GM23338 (cell line): Measurements from ENCODE around the gene MAP4K4. TPM values are rescaled to one million over a fixed set of nuclear protein-coding genes. Genes with fewer than 3 reads are reported as not detected.

ENCODE experiments used
- ATAC-seq: fragments of 200-7000 bp; cut with Tn5 transposase; 3 replicates; pipeline ENCODE4 v1.9.1; 2020
- DNase-seq: peaks from one replicate; pipeline ENCODE4 v3.0.0-alpha.2; 2015; ENCODE audit warnings: low spot score
- H2AFZ ChIP-seq: fragments of 200-600 bp; sonication (generic); 2 replicates; pipeline ENCODE4 v1.8.0; 2016; ENCODE audit warnings: antibody characterized with exemption, mild to moderate bottlenecking, moderate library complexity
- H3F3A ChIP-seq: fragments of 200-600 bp; sonication (generic); replicated peaks from 2 replicates; pipeline ENCODE4 v1.8.0; 2017; ENCODE audit warnings: antibody characterized with exemption, mixed run types, low read depth
- H3K27ac ChIP-seq: fragments of 200-600 bp; sonication (generic); 2 replicates; pipeline ENCODE4 v1.6.1; 2016; ENCODE audit warnings: low read depth
- H3K27me3 ChIP-seq: fragments of 200-600 bp; sonication (generic); 2 replicates; pipeline ENCODE4 v1.8.0; 2016; ENCODE audit warnings: mild to moderate bottlenecking, mixed run types, moderate library complexity; ENCODE audit not compliant: insufficient read depth
- H3K36me3 ChIP-seq: fragments of 200-600 bp; sonication (generic); 2 replicates; pipeline ENCODE4 v1.8.0; 2016; ENCODE audit warnings: mild to moderate bottlenecking; ENCODE audit not compliant: insufficient read depth
- H3K4me1 ChIP-seq: fragments of 200-600 bp; sonication (generic); 2 replicates; pipeline ENCODE4 v1.8.0; 2016; ENCODE audit warnings: mild to moderate bottlenecking, moderate library complexity; ENCODE audit not compliant: insufficient read depth
- H3K4me2 ChIP-seq: fragments of 200-600 bp; sonication (generic); 2 replicates; pipeline ENCODE4 v1.7.1; 2017; ENCODE audit warnings: mixed run types
- H3K4me3 ChIP-seq: fragments of 200-600 bp; sonication (generic); 2 replicates; pipeline ENCODE4 v1.6.1; 2016; ENCODE audit warnings: mixed run types
- H3K79me2 ChIP-seq: fragments of 200-600 bp; sonication (generic); replicated peaks from 2 replicates; pipeline ENCODE4 v1.8.0; 2017; ENCODE audit warnings: mild to moderate bottlenecking; ENCODE audit not compliant: insufficient read depth
- H3K9me2 ChIP-seq: fragments of 200-600 bp; sonication (generic); 2 replicates; pipeline ENCODE4 v1.8.0; 2017; ENCODE audit not compliant: insufficient read depth
- H4K20me1 ChIP-seq: fragments of 200-600 bp; sonication (generic); replicated peaks from 2 replicates; pipeline ENCODE4 v1.8.0; 2017; ENCODE audit warnings: mild to moderate bottlenecking; ENCODE audit not compliant: insufficient read depth
- H3K27ac Mint-ChIP-seq: 2 replicates; pipeline ENCODE4 v1.8.0; 2020; ENCODE audit warnings: inconsistent platforms, mild to moderate bottlenecking, moderate library complexity, mixed read lengths
- H3K27me3 Mint-ChIP-seq: 3 replicates; pipeline ENCODE4 v1.8.0; 2022; ENCODE audit warnings: low read depth, mild to moderate bottlenecking, moderate library complexity, mixed read lengths, inconsistent platforms; ENCODE audit not compliant: insufficient read depth, poor library complexity
- H3K36me3 Mint-ChIP-seq: 3 replicates; pipeline ENCODE4 v1.8.0; 2021; ENCODE audit warnings: low read depth, mild to moderate bottlenecking, inconsistent platforms, moderate library complexity, mixed read lengths
- H3K4me1 Mint-ChIP-seq: 3 replicates; pipeline ENCODE4 v1.8.0; 2020; ENCODE audit warnings: mild to moderate bottlenecking, inconsistent platforms, mixed read lengths
- H3K4me3 Mint-ChIP-seq: 3 replicates; pipeline ENCODE4 v1.8.0; 2021; ENCODE audit warnings: moderate library complexity, mild to moderate bottlenecking, inconsistent platforms, mixed read lengths
- H3K9me3 Mint-ChIP-seq: 3 replicates; pipeline ENCODE4 v1.8.0; 2020; ENCODE audit warnings: moderate library complexity, mild to moderate bottlenecking, inconsistent platforms, mixed read lengths
- CREB1 ChIP-seq: fragments of 250-450 bp; sonication (Bioruptor Pico); IDR thresholded peaks from 2 replicates; pipeline ENCODE4 v1.5.0; 2020; ENCODE audit warnings: low read depth, mild to moderate bottlenecking, moderate library complexity
- CTCF ChIP-seq, 2 experiments: fragments of 200-600 bp in 1 of 2; sonication (generic) in 1 of 2; conservative IDR thresholded peaks; 2 replicates each; pipeline versions ENCODE4 v1.5.1 to v1.6.1; 2016 to 2017; ENCODE audit warnings: antibody characterized with exemption in 2 of 2, low read depth in 2 of 2, mild to moderate bottlenecking in 2 of 2, moderate library complexity in 1 of 2
- ETS1 ChIP-seq: IDR thresholded peaks from 2 replicates; pipeline ENCODE4 v1.6.1; 2016; ENCODE audit warnings: antibody characterized with exemption
- EZH2 ChIP-seq: fragments of 200-600 bp; sonication (generic); IDR thresholded peaks from one replicate; pipeline ENCODE4 v1.8.0; 2017; ENCODE audit warnings: antibody characterized with exemption, mild to moderate bottlenecking, low read depth; ENCODE audit not compliant: unreplicated experiment
- EZH2phosphoT487 ChIP-seq: fragments of 200-600 bp; sonication (generic); IDR thresholded peaks from one replicate; pipeline ENCODE4 v1.8.1; 2018; ENCODE audit warnings: antibody characterized with exemption; ENCODE audit not compliant: unreplicated experiment
- JUNB ChIP-seq: IDR thresholded peaks from one replicate; pipeline ENCODE4 v1.6.1; 2016; ENCODE audit warnings: antibody characterized with exemption; ENCODE audit not compliant: unreplicated experiment
- NANOG ChIP-seq: IDR thresholded peaks from 2 replicates; pipeline ENCODE4 v1.6.1; 2016; ENCODE audit warnings: antibody characterized with exemption, borderline replicate concordance
- POLR2AphosphoS5 ChIP-seq: IDR thresholded peaks from 2 replicates; pipeline ENCODE4 v1.6.1; 2016; ENCODE audit warnings: antibody characterized with exemption, low read depth
- REST ChIP-seq: IDR thresholded peaks from one replicate; pipeline ENCODE4 v1.6.1; 2018; ENCODE audit warnings: antibody characterized with exemption; ENCODE audit not compliant: unreplicated experiment
- STAT1 ChIP-seq: IDR thresholded peaks from one replicate; pipeline ENCODE4 v1.6.1; 2016; ENCODE audit warnings: antibody characterized with exemption; ENCODE audit not compliant: unreplicated experiment
- ZNF114 ChIP-seq: fragments of 250-450 bp; sonication (Bioruptor Pico); IDR thresholded peaks from 2 replicates; pipeline ENCODE4 v1.5.0; 2020; ENCODE audit warnings: mild to moderate bottlenecking, moderate library complexity
- ZNF331 ChIP-seq: fragments of 250-450 bp; sonication (Bioruptor Pico); IDR thresholded peaks from 2 replicates; pipeline ENCODE4 v1.5.0; 2020; ENCODE audit warnings: low read depth, mild to moderate bottlenecking, moderate library complexity
- ZNF462 ChIP-seq: fragments of 250-450 bp; sonication (Bioruptor Pico); IDR thresholded peaks from 2 replicates; pipeline ENCODE4 v1.5.0; 2020; ENCODE audit warnings: mild to moderate bottlenecking, moderate library complexity
- polyA plus RNA-seq: library from polyadenylated mRNA; unstranded; fragments of >200 nt; fragmentation: Nextera tagmentation; extraction: Ambion mirVana; gene quantifications from 2 replicates; pipeline ENCODE4 v1.2.1, GENCODE V29; 2016
- total RNA-seq: library from RNA; depleted of rRNA; stranded (reverse); fragments of >200 nt; shearing (Covaris generic); gene quantifications from 2 replicates; pipeline ENCODE4 v1.2.3, GENCODE V29; 2014

The MAP4K4 gene
- total and polyA plus RNA-seq, 2 experiments from 2014 or later = 34.6 to 99.2 TPM

- DNase-seq (no peak), ATAC-seq (no peak)
- 0 out of 2 replicates have a peak overlapping the region, but pooled peaks have one; percentile 46 for H3K4me2 ChIP-seq
- TF ChIP-seq NANOG (no peak), CTCF (conservative IDR thresholded peaks at IDR 0.05; ENCODE audit: low read depth in 2 of 2) (no peak), CREB1 (CRISPR knock-in tag) (no peak), JUNB (no peak), ZNF114 (CRISPR knock-in tag) (no peak), ZNF331 (CRISPR knock-in tag) (no peak), EZH2phosphoT487 (no peak), REST (no peak), POLR2AphosphoS5 (no peak), ETS1 (no peak), STAT1 (no peak), ZNF462 (CRISPR knock-in tag) (no peak), EZH2 (no peak)
- H3K4me1 ChIP-seq = peaks cover 97% of the 10 kb centered on the region
- no peaks in the 10 kb centered on the region for H3K36me3 ChIP-seq
- no peaks in the 10 kb centered on the region for H3K27me3 ChIP-seq
- Mint-ChIP-seq H3K36me3 (no peaks in the 10 kb centered on the region), H3K4me3 (no peak overlapping the region), H3K9me3 (no peaks in the 10 kb centered on the region), H3K27ac (peak overlapping the region; percentile 25; the same call in 1 of the 2 replicates), H3K4me1 (peaks cover 90% of the 10 kb centered on the region), H3K27me3 (no peaks in the 10 kb centered on the region)
- H4K20me1 ChIP-seq = peaks cover 30% of the 10 kb centered on the region
- H3K4me3 ChIP-seq = no peak overlapping the region
- no peaks in the 10 kb centered on the region for H3F3A ChIP-seq
- H2AFZ ChIP-seq = no peak overlapping the region
- H3K9me2 ChIP-seq = no peaks in the 10 kb centered on the region
- H3K79me2 ChIP-seq = peaks cover 100% of the 10 kb centered on the region
- no peak overlapping the region for H3K27ac ChIP-seq
Measured at GRCh38 chr2:101775636-101776035, 78.1 kb downstream of the MAP4K4 start.
